Measurements from ENCODE around the gene SERTM1.
A peak's percentile ranks its signal among the peaks of the same experiment; 100 is the strongest.

The SERTM1 gene

DNA sequence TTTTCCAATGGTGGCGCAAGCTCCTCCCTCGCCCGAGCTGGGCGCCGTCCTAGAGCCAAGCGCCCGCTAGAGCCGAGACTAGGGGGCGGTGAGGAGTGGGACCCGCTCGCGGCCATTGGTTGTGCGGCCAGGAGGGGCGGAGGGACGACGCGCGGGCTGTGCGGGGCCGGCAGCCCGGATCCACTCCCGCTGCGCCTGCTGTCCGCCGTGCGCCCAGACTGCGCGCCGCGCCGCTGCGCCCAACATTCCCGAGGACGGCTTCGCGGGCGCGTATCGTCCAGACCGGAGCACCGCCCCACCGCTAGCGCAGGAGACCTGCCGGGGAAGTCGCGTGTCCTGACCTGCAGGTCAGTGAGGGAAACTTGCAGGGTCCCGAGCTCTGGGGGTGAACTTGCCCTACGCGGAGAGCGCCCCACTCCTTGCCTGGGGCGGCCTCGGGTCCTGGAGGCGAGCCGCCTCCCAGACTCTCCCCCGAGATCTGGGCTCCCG lies at the start of gene SERTM1:
Gene SERTM1, plus strand, starts transcription at position 183 of the 489 bp plus-strand sequence. CDS start 21,059 bp downstream, outside the sequence.
- DNase-seq = peak; percentile 90

DNA sequence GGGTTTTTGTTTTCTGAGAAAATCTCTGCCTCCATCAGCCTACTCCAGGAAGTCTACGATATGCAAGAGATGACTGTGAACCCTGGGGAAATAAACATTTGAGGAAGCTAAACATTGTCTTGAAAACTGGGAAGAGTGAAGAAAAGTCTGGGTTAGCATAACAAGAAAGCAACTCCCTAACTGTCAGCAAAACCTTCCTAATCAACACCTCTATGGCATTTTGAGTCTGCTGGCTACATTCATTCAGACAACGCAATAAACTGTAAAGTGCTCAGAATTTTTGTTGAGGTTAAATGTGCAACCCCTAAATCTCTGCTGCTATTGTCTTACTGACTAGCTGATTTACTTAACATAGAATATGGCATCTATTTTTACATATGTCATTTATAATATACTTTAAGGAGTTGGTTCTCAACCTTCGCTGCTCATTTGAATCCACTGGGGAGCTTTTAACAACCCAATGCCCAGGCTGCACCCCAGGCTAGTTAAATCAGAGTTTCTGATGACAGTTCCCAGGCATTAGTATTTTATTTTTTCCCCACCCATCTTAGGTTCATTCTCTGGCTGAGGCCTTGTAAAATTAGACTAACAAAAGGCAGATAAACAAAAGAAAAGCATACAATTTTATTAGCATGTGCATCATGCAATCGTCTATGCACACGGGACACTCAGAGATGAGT lies 45.3 kb upstream of the SERTM1 start:
- DNase-seq = no peak

DNA sequence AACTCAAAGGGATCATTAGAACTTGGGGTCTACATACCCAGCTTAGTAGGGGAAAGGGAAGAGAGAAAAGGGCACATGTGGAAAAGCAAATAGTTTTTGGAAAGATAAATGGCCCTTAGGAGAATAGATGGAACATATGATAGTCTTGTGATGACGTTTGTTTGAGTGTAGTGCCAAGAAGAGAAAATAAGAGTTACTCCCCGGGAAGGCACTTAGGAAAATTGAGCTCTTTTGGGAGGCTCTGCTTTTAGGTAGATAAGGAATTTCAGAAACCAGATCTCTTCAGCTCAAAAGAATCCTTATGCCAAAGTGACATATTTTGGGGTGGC lies 44.8 kb upstream of the SERTM1 start:
- DNase-seq = no peak

DNA sequence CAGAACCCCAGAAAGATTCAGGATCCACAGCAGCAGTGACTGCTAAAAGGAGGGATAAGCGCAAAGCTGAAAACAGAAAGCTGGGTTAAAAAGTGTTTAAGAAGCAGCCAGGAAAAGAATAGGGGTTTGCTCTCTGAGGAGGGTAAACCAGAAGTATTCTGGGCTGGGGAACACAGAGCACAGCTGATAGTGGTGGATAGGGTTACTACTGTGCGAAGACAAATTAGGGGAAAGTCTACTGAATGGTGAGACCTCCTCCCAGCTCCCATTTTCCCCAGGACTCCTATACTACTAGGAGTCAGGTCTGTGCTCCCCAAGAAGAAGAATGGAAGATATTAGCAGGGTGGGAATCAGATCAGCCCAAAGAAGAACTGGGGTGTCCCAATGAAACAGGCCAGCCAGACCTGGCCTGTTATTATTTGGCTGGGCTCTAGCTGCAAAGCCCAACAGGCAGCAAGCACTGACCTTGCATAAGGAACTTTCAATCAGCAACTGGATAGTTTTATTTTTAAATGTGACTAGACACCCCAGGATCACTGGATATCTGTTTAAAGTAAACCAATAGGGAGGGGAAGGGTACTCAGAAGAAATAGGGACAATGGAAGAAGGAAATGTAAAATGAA lies 43.5 kb upstream of the SERTM1 start:
- no peak for DNase-seq

DNA sequence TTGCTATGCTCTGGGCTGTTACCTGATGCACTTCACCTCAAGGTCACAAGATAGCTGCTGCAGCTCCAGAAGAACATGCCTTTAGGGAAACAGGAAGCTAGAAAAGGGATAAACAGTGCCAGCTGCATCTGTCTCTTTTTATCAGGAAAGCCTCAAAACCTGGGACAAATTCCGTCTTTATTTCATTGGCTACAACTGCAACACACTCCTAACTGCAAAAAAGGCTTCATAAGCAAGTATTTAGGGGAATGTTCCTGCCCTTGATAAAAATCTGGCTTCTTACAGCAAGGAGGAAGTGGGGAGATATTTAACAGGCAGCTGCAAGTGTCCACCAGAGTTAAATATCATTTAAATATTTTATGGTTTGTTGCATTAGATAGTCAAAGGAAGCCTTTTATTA lies 34.2 kb upstream of the SERTM1 start:
- no peak for DNase-seq

DNA sequence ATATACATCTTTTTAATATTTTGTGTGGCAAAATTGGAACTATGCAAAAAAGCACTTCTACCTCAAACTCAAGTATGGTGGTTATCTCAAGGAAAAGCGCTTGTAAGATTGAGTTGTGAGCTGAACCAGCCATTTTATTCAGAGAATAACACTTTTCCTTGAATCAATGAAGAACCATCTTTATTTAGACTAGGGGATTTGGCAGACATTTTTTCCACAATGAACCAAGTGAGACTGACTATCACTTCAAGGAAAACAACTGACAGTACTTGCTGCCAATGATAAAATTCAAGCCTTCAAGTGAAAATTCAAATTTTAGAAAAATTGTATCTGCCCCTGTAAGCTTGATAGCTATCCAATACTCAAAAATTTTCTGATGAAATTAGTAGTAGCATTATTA lies 23.2 kb upstream of the SERTM1 start:
- DNase-seq = no peak

DNA sequence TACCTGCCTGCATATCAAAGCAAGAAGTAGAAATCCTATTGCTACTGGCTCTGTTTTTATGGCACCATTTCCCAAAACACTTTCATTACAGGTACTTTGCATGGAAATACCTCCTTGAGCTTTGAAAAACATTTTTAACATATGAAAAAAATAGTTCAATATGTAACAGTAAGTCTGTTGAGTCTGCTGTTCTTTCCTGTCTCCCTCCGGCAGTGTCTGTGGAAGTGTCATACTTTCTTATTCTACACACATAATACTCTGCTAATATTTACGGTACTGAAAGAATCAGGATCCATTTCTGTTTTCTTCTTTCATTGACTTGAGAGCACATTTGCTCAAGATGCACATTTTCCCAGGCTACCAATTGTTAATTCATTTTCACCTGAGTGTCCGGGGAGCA lies 8.2 kb upstream of the SERTM1 start:
- no peak for DNase-seq

DNA sequence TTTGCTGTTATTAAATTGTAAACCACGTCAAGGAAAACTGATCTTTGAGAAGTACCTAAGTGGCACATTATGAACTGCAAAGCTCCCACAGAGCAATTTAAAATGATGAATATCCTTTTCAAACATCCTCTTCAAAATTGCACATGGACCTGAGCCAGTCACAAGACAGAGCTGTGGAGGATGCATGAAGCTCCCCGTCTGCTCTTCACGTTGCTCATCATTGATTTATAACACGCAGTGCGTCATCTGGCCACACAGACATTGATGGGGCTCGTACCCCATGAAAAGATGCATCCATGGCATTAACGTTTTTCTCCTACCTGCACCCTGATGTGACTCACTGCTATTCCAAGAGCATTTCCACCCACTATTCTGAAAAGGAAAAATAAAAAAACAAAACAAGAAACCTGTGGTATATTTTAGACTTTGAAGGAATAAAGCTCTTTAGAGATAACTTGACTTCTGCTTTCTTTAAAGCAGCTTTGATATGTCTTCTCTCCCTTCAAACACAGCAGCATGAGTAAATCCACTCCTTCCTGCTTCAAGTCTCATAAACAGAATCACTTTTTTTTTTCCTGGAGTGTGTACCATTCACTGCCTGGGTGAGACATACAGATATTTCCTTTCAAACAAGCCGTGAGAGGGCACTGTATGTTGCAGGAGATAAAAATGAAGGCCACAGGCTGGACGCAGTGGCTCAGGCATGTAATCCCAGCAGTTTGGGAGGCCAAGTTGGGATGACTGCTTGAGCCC lies 7.2 kb upstream of the SERTM1 start:
- DNase-seq = peak; percentile 57

DNA sequence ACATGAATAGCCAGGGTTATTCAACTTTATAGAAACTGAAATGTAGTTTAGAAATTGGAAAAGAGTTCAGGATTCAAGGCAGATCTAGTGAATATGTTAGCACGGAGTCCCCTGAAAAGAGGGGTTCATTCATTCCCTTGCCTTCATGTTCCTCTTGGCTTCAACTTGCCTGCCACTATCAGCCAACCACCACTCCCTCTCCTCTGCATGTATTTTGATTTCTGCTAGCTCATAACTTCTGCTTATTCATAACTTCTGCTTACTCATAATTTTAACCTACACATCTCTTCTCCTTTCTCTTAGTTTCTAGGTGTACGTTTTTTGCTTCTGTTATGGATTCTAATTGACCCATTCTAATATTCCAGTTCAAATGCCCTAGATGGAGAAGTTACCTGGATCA lies 5.5 kb upstream of the SERTM1 start:
- DNase-seq = no peak

DNA sequence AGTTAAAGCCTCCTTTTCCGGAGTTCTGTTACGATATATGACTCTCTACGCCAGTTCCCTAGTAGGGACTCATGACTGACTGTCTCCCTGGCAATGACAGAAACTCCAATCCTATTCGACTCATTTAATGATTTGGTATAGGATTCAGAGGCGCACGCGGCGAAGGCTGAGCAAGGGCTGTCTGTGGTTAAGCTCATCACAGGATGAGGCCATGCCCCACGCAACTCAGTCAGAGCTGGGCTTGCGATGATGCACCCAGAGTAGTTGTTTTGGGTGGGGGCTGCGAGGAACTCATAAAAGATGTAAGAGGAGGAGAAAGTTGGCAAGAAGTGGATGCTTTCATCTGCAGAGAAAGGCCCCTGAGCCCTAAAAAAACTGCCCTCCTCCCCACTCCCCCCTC lies 468 bp upstream of the SERTM1 start:
- no peak for DNase-seq

DNA sequence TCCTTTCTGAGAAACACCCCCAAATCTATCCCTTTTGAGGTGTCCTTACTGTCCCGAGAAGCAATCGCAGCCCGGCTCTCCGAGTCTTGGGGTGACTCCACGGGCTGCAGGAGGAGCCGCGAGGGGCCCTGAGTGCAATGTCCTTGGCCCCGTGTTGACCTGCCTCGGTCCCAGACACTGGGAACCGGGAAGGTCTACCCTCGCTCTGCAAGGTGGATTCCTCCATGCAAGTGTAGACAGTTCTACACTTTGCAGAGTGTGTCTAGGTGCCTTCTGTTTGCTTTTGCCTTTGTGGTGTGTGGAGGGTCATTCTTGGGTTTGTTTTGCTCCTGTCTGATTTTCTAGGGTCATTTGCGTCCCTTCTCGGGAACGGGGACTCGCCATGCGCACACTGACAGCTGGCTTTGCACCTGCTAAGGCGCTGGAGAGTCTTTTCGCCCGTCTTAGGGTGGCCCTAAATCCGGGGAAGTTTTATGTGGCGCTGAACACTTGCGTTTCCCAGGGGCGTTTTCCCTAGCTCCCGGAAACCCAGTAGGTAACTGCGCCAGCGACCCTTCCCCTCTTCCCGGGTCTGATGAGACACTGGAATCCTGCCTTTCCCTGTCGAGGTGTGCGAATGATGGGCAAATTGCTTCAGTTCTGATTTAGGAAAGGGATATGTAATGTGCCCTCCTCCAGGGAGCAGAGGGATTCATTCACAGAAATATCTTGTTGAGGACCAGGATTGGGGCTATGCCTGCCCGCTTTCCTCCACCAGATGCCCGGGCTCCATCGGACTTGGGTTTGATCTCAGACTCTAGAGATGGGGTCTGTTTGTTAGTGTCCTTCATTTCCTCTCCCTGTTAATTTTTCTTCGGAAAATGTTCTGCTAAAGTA lies 755 bp downstream of the SERTM1 start:
- peak; percentile 31 for DNase-seq

DNA sequence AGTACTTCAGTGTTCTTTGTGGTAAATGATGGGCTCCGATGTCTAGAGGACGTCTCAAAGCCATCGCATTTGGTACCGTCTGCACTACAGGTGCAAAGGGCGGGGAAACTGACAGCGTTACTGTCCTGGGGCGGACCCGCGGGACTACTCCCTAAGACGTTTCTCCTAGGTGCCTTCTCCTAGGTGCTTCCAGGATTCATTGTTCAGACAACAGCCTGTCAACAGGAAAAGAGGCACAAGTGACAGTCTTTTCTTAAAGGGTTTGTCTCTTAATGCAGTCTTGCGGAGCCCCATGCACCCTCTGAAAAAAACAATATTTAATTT lies 1.4 kb downstream of the SERTM1 start:
- DNase-seq = peak; percentile 31

DNA sequence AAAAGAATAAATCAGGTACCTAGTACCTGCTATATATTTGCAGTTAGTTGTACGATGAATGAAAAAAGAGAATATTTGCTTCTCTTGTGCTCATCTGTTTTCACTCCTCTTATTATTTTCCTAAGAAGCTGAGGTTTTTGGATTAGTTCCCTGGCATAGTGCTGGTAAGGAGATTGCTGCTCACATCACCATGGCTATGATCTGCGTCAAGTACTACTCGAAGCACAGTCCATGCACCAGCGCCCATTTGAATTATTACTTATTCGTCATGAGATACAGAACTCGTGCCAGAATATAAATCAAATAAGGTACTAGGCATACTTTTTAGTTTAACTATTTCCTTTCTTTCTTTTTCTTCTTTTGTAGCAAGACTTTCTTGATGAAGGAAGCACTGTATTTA lies 7.1 kb downstream of the SERTM1 start:
- DNase-seq = no peak

DNA sequence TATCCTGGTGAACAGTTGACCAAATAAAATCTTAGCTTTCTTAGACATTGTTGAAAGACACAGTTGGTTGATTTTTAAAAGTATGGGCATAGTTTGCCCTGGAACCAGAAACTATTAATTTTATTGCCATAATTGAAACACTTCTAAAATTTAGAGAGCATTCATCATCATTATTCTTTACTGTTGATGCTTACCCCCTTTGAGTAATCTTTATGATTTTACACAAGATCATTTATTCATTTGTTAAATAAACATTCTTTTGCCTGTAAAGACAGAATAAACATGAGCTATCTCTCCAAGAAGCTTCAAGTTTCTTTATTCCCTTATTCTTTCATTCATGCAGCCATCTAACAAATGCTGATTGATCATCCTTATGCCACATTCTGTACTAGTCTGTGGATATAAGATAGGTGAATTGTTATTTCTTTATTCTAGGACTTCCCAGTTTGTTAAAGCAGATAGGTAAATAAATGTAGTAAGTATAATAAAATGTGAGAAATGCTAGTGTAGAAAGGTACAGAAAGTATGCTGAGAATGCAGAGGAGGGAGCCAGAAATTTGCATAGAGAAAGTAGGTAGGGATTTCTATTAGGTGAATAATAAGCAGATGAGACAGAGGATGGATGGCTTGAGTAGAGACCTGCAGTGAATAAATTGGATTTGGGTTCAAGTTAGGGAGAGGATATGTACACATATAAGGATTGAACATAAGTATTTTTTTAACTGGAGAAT lies 8.2 kb downstream of the SERTM1 start:
- no peak for DNase-seq

DNA sequence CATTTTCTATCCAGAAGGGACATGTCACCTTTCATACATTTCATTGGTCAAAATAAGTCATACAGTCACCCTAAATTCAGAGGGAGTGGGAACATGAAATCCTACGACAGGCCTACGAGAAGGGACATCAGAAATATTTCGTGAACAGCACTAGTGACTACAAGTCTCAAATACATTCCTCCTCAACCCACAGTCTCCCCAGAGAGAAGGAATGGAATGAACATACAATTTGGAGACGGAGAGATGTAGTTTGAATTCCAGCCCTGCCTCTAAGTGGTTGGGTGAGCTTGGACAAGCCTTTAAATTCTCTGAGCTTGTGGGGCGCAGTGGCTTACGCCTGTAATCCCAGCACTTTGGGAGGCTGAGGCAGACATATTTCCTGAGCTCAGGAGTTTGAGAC lies 9.9 kb downstream of the SERTM1 start:
- no peak for DNase-seq

DNA sequence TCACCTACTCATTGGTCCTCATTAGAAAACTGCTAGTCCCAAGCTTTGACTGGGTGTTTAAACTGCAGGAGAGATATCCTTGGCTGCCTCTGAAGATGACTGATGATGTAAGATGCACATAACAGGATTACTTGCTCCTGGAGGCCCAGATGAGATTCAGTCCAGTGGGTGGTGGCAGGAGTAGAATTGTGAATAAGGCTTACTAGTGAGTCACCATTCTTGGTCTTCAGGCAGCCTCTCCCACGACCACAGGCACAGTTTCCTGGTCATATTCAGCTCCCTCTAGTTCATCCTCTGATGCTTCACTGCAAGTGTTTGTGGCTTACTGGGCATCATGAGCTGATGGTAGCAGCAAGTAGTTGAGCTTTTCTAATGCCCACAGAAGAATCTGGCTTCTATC lies 12.1 kb downstream of the SERTM1 start:
- DNase-seq = no peak

DNA sequence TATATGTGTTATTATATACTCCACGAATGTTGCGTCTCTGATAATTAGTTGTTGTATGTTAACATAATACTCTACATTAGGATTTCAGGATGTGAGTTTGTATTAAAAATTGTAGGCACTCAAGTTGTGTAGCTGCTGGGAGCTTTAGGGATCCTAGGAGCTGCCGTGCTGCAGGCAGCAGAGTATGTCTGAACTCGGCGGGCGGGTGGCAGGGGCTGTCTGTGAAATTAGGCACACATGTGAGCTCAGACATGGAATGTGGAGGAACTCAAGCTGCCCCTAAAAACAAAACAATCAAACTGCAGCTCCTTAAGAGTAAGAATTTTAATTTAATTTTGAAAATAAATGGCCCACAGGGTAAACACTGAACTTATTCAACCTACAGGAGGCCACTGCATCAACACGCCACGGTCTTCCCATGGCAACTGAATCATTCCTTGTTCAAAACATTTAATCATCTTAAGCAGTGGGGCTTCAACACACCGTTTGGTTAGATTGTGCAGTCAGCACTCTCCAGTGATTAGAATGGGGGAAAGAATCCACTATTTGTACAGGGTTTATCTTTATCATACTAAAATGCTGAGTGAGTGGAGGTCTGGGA lies 22.7 kb downstream of the SERTM1 start:
- DNase-seq = no peak

DNA sequence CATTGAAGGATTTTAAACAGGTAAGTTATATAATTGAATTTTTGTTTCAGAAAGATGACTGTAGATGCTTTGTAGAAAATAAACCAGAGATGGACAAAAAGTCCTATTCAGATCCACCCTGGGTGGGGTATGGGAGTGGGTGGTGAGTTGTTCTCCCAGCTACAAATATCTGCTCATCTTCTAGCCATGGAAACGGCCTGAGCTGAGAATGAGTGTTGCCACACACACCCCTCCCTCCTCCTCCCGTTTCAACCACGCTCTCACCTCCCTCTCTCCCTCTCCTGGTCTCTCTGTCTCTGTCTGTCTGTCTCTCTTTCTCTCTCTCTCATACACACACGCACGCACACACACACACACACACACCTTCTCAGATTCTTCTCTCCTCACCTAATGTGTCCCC lies 26.4 kb downstream of the SERTM1 start:
- DNase-seq = no peak

DNA sequence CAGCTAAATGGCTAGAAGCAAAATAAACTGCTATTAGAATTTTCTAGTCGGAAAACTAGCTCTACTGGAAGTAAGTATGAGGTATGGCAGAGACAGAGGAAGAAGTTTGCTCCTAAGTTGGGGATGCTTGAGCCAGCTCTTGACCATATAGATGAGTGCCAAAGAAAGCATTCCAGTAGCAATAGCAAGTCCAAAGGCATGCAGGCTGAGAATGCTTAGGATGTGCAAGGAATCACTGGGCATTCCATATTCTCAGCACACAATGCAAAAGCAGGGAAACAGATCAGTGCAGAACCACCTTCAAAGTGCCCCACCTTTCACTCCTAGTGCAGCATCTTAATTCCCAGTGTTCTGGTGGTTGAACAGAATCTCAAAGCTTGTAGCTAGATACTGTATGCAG lies 32.9 kb downstream of the SERTM1 start:
- no peak for DNase-seq

DNA sequence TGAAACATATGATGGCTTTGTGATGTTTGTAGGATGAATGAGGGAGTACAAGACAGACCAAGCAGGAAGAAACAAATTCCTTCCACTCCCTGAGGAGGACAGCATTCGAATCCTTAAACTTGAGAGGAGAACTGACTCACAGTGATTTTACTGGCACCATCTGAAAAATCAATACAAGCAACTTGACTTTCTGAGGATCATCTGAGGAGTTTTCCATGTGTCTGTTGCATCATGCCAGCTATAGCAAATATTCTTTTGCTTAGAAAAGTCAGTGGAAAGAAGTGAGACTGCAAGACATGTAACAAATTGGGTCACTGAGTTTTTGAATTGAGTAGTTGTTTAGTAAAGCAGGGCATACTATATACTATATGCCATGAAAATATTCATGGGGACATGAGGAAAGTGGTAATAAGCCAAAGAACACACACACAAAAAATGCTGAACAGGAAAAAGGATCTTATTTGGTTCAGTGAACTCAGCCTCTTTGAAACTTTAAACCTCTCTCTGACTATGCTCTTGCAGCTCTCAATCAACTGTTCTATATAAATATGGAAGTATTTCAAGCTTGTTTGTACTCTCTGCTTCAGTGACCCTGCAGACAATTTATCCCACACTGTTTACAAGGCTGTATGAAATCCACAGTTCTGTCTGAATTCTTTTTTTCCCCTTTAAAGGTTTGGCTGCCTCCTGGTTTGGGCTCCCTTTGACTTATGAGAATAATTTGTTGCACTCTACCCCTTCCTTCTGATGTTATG lies 35.5 kb downstream of the SERTM1 start:
- DNase-seq = no peak

DNA sequence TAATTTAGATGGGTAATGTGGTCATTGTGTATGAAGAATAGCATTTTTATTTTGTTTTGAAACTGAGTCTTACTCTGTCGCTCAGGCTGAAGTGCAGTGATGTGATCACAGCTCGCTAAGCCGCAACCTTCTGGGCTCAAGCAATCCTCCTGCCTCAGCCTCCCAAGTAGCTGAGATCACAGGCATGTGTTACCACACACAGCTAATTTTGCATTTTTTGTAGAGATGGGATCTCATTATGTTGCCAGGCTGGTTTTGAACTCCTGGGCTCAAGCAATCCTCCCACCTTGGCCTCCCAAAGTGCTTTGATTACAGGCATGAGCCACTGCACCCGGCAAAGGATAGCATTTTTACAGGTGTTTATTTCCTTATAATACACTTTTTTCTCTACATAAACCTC lies 36.6 kb downstream of the SERTM1 start:
- no peak for DNase-seq

DNA sequence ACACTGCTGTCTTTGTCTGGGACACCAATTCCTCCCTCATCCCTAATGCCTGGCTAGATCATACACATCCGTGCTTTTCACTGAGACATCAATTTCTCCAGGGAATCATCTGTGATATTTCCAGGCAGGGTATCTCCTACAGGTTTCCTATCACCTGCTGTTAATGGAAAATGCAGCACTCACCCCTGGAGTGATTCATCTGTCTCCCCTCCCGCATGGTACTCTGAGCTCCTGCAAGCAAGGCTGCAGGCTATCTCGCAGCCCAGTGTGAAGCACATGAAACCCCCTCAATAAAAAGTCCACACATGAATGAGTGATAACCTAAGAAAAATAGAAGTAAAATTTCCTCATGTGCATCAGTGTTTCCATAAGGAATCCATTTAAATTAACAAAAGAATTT lies 38.5 kb downstream of the SERTM1 start:
- no peak for DNase-seq
